Keratinocyte (primary cell): ENCODE results near the gene EVX2. TPM values are rescaled to one million over a fixed set of nuclear protein-coding genes. Genes with fewer than 3 reads are reported as not detected.

Experiments
- DNase-seq: peaks from one replicate; pipeline ENCODE4 v3.0.0-alpha.2; 2011; ENCODE audit warnings: low read depth, missing footprints, low spot score
- FAIRE-seq: peaks from 2 replicates; lab custom pipeline; 2011; peaks lifted over from hg19 to GRCh38; lab: Jason Lieb, UNC
- H2AFZ ChIP-seq: 2 replicates; pipeline ENCODE4 v1.6.0; 2012; ENCODE audit warnings: low read length, control low read depth, inconsistent platforms; ENCODE audit not compliant: control insufficient read depth
- H3K27ac ChIP-seq: 2 replicates; pipeline ENCODE4 v1.5.1; 2011; ENCODE audit warnings: low read length; ENCODE audit not compliant: control insufficient read depth, insufficient read depth
- H3K27me3 ChIP-seq: 3 replicates; pipeline ENCODE4 v1.6.0; 2011; ENCODE audit warnings: low read length; ENCODE audit not compliant: control insufficient read depth, insufficient read depth; ENCODE audit errors: extremely low read depth
- H3K36me3 ChIP-seq, 2 experiments: 2 replicates in 1 of 2; 3 replicates in 1 of 2; pipeline ENCODE4 v1.5.1; 2011; ENCODE audit warnings: low read length in 2 of 2, mild to moderate bottlenecking in 1 of 2; ENCODE audit not compliant: control insufficient read depth in 2 of 2, insufficient read depth in 2 of 2; ENCODE audit errors: extremely low read depth in 1 of 2
- H3K4me1 ChIP-seq: 3 replicates; pipeline ENCODE4 v1.5.1; 2011; ENCODE audit warnings: low read length; ENCODE audit not compliant: control insufficient read depth, insufficient read depth; ENCODE audit errors: extremely low read depth
- H3K4me2 ChIP-seq: 3 replicates; pipeline ENCODE4 v1.6.0; 2011; ENCODE audit warnings: low read depth, low read length; ENCODE audit not compliant: control insufficient read depth, insufficient read depth; ENCODE audit errors: extremely low read depth
- H3K4me3 ChIP-seq, 3 experiments: fragments of 200-600 bp in 1 of 3; sonication (generic) in 1 of 3; 2 replicates in 2 of 3; 3 replicates in 1 of 3; pipeline ENCODE4 v1.5.1; 2011 to 2016; ENCODE audit warnings: low read length in 3 of 3, mild to moderate bottlenecking in 3 of 3, control low read depth in 2 of 3, inconsistent platforms in 1 of 3, low read depth in 1 of 3, mixed read lengths in 1 of 3, mixed run types in 1 of 3, moderate library complexity in 1 of 3; ENCODE audit not compliant: control insufficient read depth in 2 of 3, insufficient read depth in 2 of 3; ENCODE audit errors: extremely low read depth in 1 of 3
- H3K79me2 ChIP-seq: 2 replicates; pipeline ENCODE4 v1.6.0; 2012; ENCODE audit warnings: low read length; ENCODE audit not compliant: control insufficient read depth, insufficient read depth
- H3K9ac ChIP-seq: 3 replicates; pipeline ENCODE4 v1.6.0; 2011; ENCODE audit warnings: low read length; ENCODE audit not compliant: control insufficient read depth, insufficient read depth; ENCODE audit errors: extremely low read depth
- H3K9me1 ChIP-seq: 3 replicates; pipeline ENCODE4 v1.6.0; 2011; ENCODE audit warnings: low read length; ENCODE audit not compliant: control insufficient read depth, insufficient read depth; ENCODE audit errors: extremely low read depth
- H3K9me3 ChIP-seq: 2 replicates; pipeline ENCODE4 v1.5.1; 2012; ENCODE audit warnings: low read depth, low read length; ENCODE audit not compliant: control insufficient read depth
- H4K20me1 ChIP-seq: 3 replicates; pipeline ENCODE4 v1.6.0; 2011; ENCODE audit warnings: low read length; ENCODE audit not compliant: control insufficient read depth, insufficient read depth; ENCODE audit errors: extremely low read depth
- CTCF ChIP-seq, 3 experiments: IDR thresholded peaks in 1 of 3; conservative IDR thresholded peaks in 1 of 3; optimal IDR thresholded peaks in 1 of 3; 2 replicates in 2 of 3; 3 replicates in 1 of 3; pipeline versions ENCODE3 to v1.5.1; 2011; ENCODE audit warnings: low read length in 3 of 3, mild to moderate bottlenecking in 3 of 3, moderate library complexity in 2 of 3, control low read depth in 1 of 3, inconsistent platforms in 1 of 3; ENCODE audit not compliant: insufficient read depth in 2 of 3; ENCODE audit errors: extremely low read depth in 1 of 3
- EZH2 ChIP-seq: IDR thresholded peaks from one replicate; pipeline ENCODE4 v1.6.1; 2012; ENCODE audit warnings: inconsistent platforms, mild to moderate bottlenecking, low read length, moderate library complexity
- dilution Hi-C: fragments of 300-500 bp; cut with MboI; formaldehyde crosslinking; loops from one replicate; pipeline ENCODE4 v1.7.0; 2020; ENCODE audit warnings: low sequenced_read_pairs; ENCODE audit not compliant: extremely low pct_ligation_motif_present
- polyA plus RNA-seq, 5 experiments: library from polyadenylated mRNA; depleted of rRNA in 3 of 5; stranded (reverse) in 3 of 5; stranded (forward) in 1 of 5; unstranded in 1 of 5; fragments of >200 nt; gene quantifications; 1 replicate in 1 of 5; 2 replicates in 3 of 5; 3 replicates in 1 of 5; pipeline versions ENCODE4 v1.2.1 to v1.2.3, GENCODE V29; 2011 to 2012; ENCODE audit warnings: missing spikeins in 2 of 5, low read depth in 1 of 5, low replicate concordance in 1 of 5

Gene EVX2
- polyA plus RNA-seq, 1 donor (not counting 4 experiments of a cell fraction or from before 2014, with no cell fraction given), result not detected

- Histone ChIP-seq H3K27ac (no peak overlapping the region), H3K27me3 (peaks cover 94% of the 10 kb centered on the region), H3K36me3 (no peaks in the 10 kb centered on the region), H3K9me3 (no peaks in the 10 kb centered on the region), H2AFZ (no peak overlapping the region), H3K9me1 (no peaks in the 10 kb centered on the region), H3K4me1 (no peaks in the 10 kb centered on the region), H3K4me3 (no peak overlapping the region), H3K79me2 (no peaks in the 10 kb centered on the region), H3K9ac (no peak overlapping the region), H4K20me1 (no peaks in the 10 kb centered on the region), H3K4me2 (no peak overlapping the region)
- dilution Hi-C loops, result no loop called here
- DNase-seq (no peak), FAIRE-seq (no peak)
- TF ChIP-seq EZH2 (no peak), CTCF (optimal IDR thresholded peaks at IDR 0.05 in 1 of 3, IDR thresholded peaks at IDR 0.05 in 1 of 3, conservative IDR thresholded peaks at IDR 0.05 in 1 of 3; ENCODE audit: extremely low read depth in 1 of 3, insufficient read depth in 2 of 3, low read length in 3 of 3) (peak; percentile 58 to 74 (median 70))
Measured at GRCh38 chr2:176126929-176127773, 43.4 kb upstream of the EVX2 start.

DNA sequence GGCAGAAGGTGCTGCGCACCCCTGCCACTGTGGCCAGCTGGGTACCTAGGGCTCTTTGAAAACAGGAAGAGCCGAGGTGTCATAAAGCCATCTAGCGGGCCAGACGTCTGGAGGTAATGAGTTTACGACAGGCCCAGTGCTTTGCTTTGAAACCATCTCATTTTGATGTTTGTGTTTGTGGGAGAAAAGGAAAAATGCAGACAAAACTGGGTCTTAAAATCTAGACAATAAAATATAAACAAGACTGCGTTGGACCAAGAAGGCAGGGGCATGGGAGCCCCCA is 42.0 kb upstream of the EVX2 start:
- DNase-seq, result no peak
- H3K9ac ChIP-seq, result no peak overlapping the region
- no peaks in the 10 kb centered on the region for H4K20me1 ChIP-seq
- no peaks in the 10 kb centered on the region for H3K36me3 ChIP-seq
- H3K9me3 ChIP-seq, result no peaks in the 10 kb centered on the region
- H3K79me2 ChIP-seq, result no peaks in the 10 kb centered on the region
- no peak overlapping the region for H3K4me2 ChIP-seq
- dilution Hi-C loops, result no loop called here
- peaks cover 96% of the 10 kb centered on the region for H3K27me3 ChIP-seq
- H3K4me3 ChIP-seq, result no peak overlapping the region
- no peak overlapping the region for H3K27ac ChIP-seq
- no peaks in the 10 kb centered on the region for H3K9me1 ChIP-seq
- H2AFZ ChIP-seq, result no peak overlapping the region
- no peaks in the 10 kb centered on the region for H3K4me1 ChIP-seq
- TF ChIP-seq CTCF (optimal IDR thresholded peaks at IDR 0.05 in 1 of 3, IDR thresholded peaks at IDR 0.05 in 1 of 3, conservative IDR thresholded peaks at IDR 0.05 in 1 of 3; ENCODE audit: extremely low read depth in 1 of 3, insufficient read depth in 2 of 3, low read length in 3 of 3), result no peak
- peak; percentile 31 for TF ChIP-seq EZH2
- no peak for FAIRE-seq
